H9 (cell line): ENCODE data around the gene PFN1. TPM values are rescaled to one million over a fixed set of nuclear protein-coding genes. Genes with fewer than 3 reads are reported as not detected.

Source experiments
- DNase-seq: peaks from one replicate; pipeline ENCODE4 v3.0.0-alpha.2; 2017
- H2AFZ ChIP-seq: one replicate; pipeline ENCODE4 v1.6.1; 2013; ENCODE audit warnings: mild to moderate bottlenecking, low read length, control low read depth, moderate library complexity
- H2AK5ac ChIP-seq: 2 replicates; pipeline ENCODE4 v1.6.1; 2013; ENCODE audit warnings: low read length, control low read depth, mixed read lengths; ENCODE audit not compliant: insufficient read length
- H2BK120ac ChIP-seq: one replicate; pipeline ENCODE4 v1.6.1; 2013; ENCODE audit warnings: low read depth, mild to moderate bottlenecking, low read length, control low read depth, inconsistent platforms; ENCODE audit not compliant: poor library complexity, severe bottlenecking
- H2BK12ac ChIP-seq: 2 replicates; pipeline ENCODE4 v1.6.1; 2013; ENCODE audit warnings: low read length, control low read depth, mixed read lengths, low read depth; ENCODE audit not compliant: insufficient read length
- H2BK15ac ChIP-seq: 2 replicates; pipeline ENCODE4 v1.6.1; 2013; ENCODE audit warnings: low read depth, low read length, control low read depth
- H2BK20ac ChIP-seq: one replicate; pipeline ENCODE4 v1.6.1; 2013; ENCODE audit warnings: low read depth, mild to moderate bottlenecking, low read length, control low read depth, inconsistent platforms; ENCODE audit not compliant: poor library complexity, severe bottlenecking
- H2BK5ac ChIP-seq: 2 replicates; pipeline ENCODE4 v1.6.1; 2013; ENCODE audit warnings: low read length, control low read depth, mixed read lengths; ENCODE audit not compliant: insufficient read length
- H3K14ac ChIP-seq: 2 replicates; pipeline ENCODE4 v1.6.1; 2013; ENCODE audit warnings: low read length, control low read depth; ENCODE audit not compliant: insufficient read depth
- H3K18ac ChIP-seq: 2 replicates; pipeline ENCODE4 v1.6.1; 2013; ENCODE audit warnings: low read depth, mild to moderate bottlenecking, mixed read lengths, low read length, control low read depth; ENCODE audit not compliant: insufficient read length
- H3K23ac ChIP-seq: 2 replicates; pipeline ENCODE4 v1.6.1; 2013; ENCODE audit warnings: low read length, control low read depth, mixed read lengths, low read depth; ENCODE audit not compliant: insufficient read length
- H3K23me2 ChIP-seq: 2 replicates; pipeline ENCODE4 v1.6.1; 2013; ENCODE audit warnings: low read depth, mild to moderate bottlenecking, mixed read lengths, low read length, control low read depth; ENCODE audit not compliant: insufficient read length, poor library complexity, severe bottlenecking
- H3K27ac ChIP-seq: 2 replicates; pipeline ENCODE4 v1.5.1; 2013; ENCODE audit warnings: low read length, control low read depth, mixed read lengths, low read depth; ENCODE audit not compliant: insufficient read length
- H3K27me3 ChIP-seq: 2 replicates; pipeline ENCODE4 v1.6.1; 2013; ENCODE audit warnings: low read length, control low read depth, inconsistent platforms; ENCODE audit not compliant: insufficient read depth
- H3K4ac ChIP-seq: 2 replicates; pipeline ENCODE4 v1.6.1; 2013; ENCODE audit warnings: low read depth, mild to moderate bottlenecking, control low read depth, inconsistent platforms, low read length, moderate library complexity
- H3K4me1 ChIP-seq: 2 replicates; pipeline ENCODE4 v1.6.1; 2013; ENCODE audit warnings: low read length, control low read depth, inconsistent platforms; ENCODE audit not compliant: insufficient read depth
- H3K4me2 ChIP-seq: 2 replicates; pipeline ENCODE4 v1.6.1; 2013; ENCODE audit warnings: low read length, control low read depth, mixed read lengths; ENCODE audit not compliant: insufficient read length, insufficient read depth
- H3K56ac ChIP-seq: 2 replicates; pipeline ENCODE4 v1.6.1; 2013; ENCODE audit warnings: low read depth, mild to moderate bottlenecking, mixed read lengths, low read length, control low read depth; ENCODE audit not compliant: insufficient read length
- H3K79me1 ChIP-seq: 2 replicates; pipeline ENCODE4 v1.6.1; 2013; ENCODE audit warnings: low read depth, mild to moderate bottlenecking, moderate library complexity, low read length, control low read depth, inconsistent platforms; ENCODE audit not compliant: insufficient read depth, poor library complexity, severe bottlenecking
- H3K79me2 ChIP-seq: 2 replicates; pipeline ENCODE4 v1.6.1; 2013; ENCODE audit warnings: low read length, control low read depth, inconsistent platforms; ENCODE audit not compliant: insufficient read depth
- H3K9ac ChIP-seq: 2 replicates; pipeline ENCODE4 v1.6.1; 2013; ENCODE audit warnings: low read length, control low read depth, mixed read lengths; ENCODE audit not compliant: insufficient read length; ENCODE audit errors: extremely low read depth
- H3K9me3 ChIP-seq: one replicate; pipeline ENCODE4 v1.6.1; 2013; ENCODE audit warnings: low read depth, low read length, inconsistent platforms; ENCODE audit not compliant: control insufficient read depth
- H3T11ph ChIP-seq: one replicate; pipeline ENCODE4 v1.6.1; 2013; ENCODE audit warnings: mild to moderate bottlenecking, low read length, control low read depth, inconsistent platforms
- H4K20me1 ChIP-seq: one replicate; pipeline ENCODE4 v1.6.1; 2013; ENCODE audit not compliant: control insufficient read depth, insufficient read length, insufficient read depth
- H4K5ac ChIP-seq: 2 replicates; pipeline ENCODE4 v1.6.1; 2013; ENCODE audit warnings: low read depth, mild to moderate bottlenecking, mixed read lengths, low read length, control low read depth; ENCODE audit not compliant: insufficient read length
- H4K8ac ChIP-seq: replicated peaks from 2 replicates; pipeline ENCODE4 v1.6.1; 2013; ENCODE audit warnings: low read length, control low read depth, mixed read lengths, low read depth; ENCODE audit not compliant: insufficient read length
- H4K91ac ChIP-seq: 2 replicates; pipeline ENCODE4 v1.6.1; 2013; ENCODE audit warnings: low read depth, mild to moderate bottlenecking, moderate library complexity, mixed read lengths, low read length, control low read depth; ENCODE audit not compliant: insufficient read length
- H3K27ac Mint-ChIP-seq, 3 experiments: 2 replicates in 2 of 3; 3 replicates in 1 of 3; pipeline ENCODE4 v1.8.0; 2020 to 2021; ENCODE audit warnings: mixed read lengths in 3 of 3, mild to moderate bottlenecking in 1 of 3, moderate library complexity in 1 of 3
- H3K27me3 Mint-ChIP-seq: 2 replicates; pipeline ENCODE4 v1.8.0; 2021; ENCODE audit warnings: low read depth, mild to moderate bottlenecking, moderate library complexity, mixed read lengths
- H3K36me3 Mint-ChIP-seq, 3 experiments: 2 replicates in 2 of 3; 3 replicates in 1 of 3; pipeline ENCODE4 v1.8.0; 2020 to 2021; ENCODE audit warnings: low read depth in 3 of 3, mixed read lengths in 3 of 3; ENCODE audit not compliant: insufficient read depth in 1 of 3
- H3K4me1 Mint-ChIP-seq, 2 experiments: 2 replicates each; pipeline ENCODE4 v1.8.0; 2020; ENCODE audit warnings: mixed read lengths in 2 of 2
- H3K4me3 Mint-ChIP-seq, 2 experiments: 2 replicates in 1 of 2; 3 replicates in 1 of 2; pipeline ENCODE4 v1.8.0; 2020 to 2021; ENCODE audit warnings: mild to moderate bottlenecking in 2 of 2, mixed read lengths in 2 of 2, moderate library complexity in 1 of 2
- H3K9me3 Mint-ChIP-seq, 2 experiments: 2 replicates in 1 of 2; 3 replicates in 1 of 2; pipeline ENCODE4 v1.8.0; 2020; ENCODE audit warnings: mild to moderate bottlenecking in 2 of 2, mixed read lengths in 2 of 2, moderate library complexity in 1 of 2
- WGBS: extraction: QIAGEN DNeasy Blood & Tissue Kit; methylation state at CpG from one replicate; pipeline ENCODE4 v1.1.7; 2013; ENCODE audit warnings: missing lambda C conversion rate, low lambda C conversion rate, mixed read lengths; ENCODE audit not compliant: insufficient read length; ENCODE audit errors: extremely low coverage; 5-methylcytosine and 5-hydroxymethylcytosine counted together
- total RNA-seq: library from RNA; stranded (reverse); gene quantifications from 2 replicates; pipeline ENCODE4 v1.2.1, GENCODE V29; 2021
- TF ChIP-seq, protein P1 (sequence below): fragments of 200-600 bp; sonication (generic); conservative IDR thresholded peaks from 3 replicates; pipeline ENCODE4 v1.8.0; 2021; ENCODE audit warnings: antibody characterized with exemption, mild to moderate bottlenecking

PFN1 gene
- total RNA-seq, 1 experiment from 2014 or later, result 1,149 TPM

DNA sequence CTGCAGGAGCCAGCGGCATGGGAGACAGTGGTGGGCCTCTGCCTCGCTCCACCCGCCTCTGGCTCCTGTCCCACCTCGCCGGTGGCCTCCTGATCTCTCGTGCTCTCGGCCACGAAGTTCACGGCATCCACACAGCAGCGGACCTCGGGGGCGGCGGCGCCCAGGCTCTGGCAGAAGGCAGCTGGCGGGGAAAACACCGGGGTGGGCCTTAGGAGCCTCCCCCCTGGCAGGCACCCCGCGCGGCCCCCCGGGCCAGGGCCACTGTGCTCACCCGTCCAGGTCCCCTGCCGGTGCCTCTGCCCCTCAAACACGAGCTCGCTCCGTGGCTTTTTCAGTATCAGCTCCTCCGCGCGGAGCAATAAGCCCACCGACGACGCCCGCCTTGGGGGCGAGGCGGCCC, 49.4 kb downstream of the PFN1 start:
- no CpG with 5 or more reads among the region's 34 CpGs for WGBS
- Histone ChIP-seq H3K79me2 (no peaks in the 10 kb centered on the region), H2BK5ac (no peak overlapping the region), H3K9me3 (no peaks in the 10 kb centered on the region), H3K9ac (no peak overlapping the region), H2AK5ac (no peak overlapping the region), H4K20me1 (no peaks in the 10 kb centered on the region), H3K18ac (no peak overlapping the region), H3K23me2 (peaks cover 12% of the 10 kb centered on the region), H2BK120ac (no peak overlapping the region), H3K4me1 (peaks cover 3% of the 10 kb centered on the region; the same call in 1 of the 2 replicates), H3K79me1 (no peaks in the 10 kb centered on the region), H2BK15ac (no peak overlapping the region), H3K27ac (no peak overlapping the region), H3T11ph (no peak overlapping the region), H3K27me3 (no peaks in the 10 kb centered on the region), H4K5ac (no peak overlapping the region), H4K91ac (no peak overlapping the region), H4K8ac (no peak overlapping the region), H3K14ac (no peak overlapping the region), H3K56ac (no peak overlapping the region), H2BK12ac (no peak overlapping the region), H3K4me2 (no peak overlapping the region), H3K23ac (no peak overlapping the region), H3K4ac (no peak overlapping the region), H2BK20ac (no peak overlapping the region), H2AFZ (no peak overlapping the region)
- Mint-ChIP-seq H3K27me3 (no peaks in the 10 kb centered on the region), H3K4me1 (peaks cover 10 to 33% of the 10 kb centered on the region in 2 experiments), H3K9me3 (no peaks in the 10 kb centered on the region), H3K4me3 (peak overlapping the region; percentile 68 to 75), H3K36me3 (peaks cover 8 to 29% (median 27%) of the 10 kb centered on the region in 3 experiments; a peak in 6 of 7 replicates), H3K27ac (no peak overlapping the region)
- TF ChIP-seq, protein P1, sequence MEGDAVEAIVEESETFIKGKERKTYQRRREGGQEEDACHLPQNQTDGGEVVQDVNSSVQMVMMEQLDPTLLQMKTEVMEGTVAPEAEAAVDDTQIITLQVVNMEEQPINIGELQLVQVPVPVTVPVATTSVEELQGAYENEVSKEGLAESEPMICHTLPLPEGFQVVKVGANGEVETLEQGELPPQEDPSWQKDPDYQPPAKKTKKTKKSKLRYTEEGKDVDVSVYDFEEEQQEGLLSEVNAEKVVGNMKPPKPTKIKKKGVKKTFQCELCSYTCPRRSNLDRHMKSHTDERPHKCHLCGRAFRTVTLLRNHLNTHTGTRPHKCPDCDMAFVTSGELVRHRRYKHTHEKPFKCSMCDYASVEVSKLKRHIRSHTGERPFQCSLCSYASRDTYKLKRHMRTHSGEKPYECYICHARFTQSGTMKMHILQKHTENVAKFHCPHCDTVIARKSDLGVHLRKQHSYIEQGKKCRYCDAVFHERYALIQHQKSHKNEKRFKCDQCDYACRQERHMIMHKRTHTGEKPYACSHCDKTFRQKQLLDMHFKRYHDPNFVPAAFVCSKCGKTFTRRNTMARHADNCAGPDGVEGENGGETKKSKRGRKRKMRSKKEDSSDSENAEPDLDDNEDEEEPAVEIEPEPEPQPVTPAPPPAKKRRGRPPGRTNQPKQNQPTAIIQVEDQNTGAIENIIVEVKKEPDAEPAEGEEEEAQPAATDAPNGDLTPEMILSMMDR, result no peak
- no peak for DNase-seq
